ENCODE measurements around the gene NUDT2. TPM values are rescaled to one million over a fixed set of nuclear protein-coding genes. Genes with fewer than 3 reads are reported as not detected.
A peak's percentile ranks its signal among the peaks of the same experiment; 100 is the strongest.
"Not testable (repeated sequence)": the region's sequence is repeated elsewhere in the genome, so short reads cannot be mapped to it uniquely, and the experiment has no call there.

The NUDT2 gene
- total RNA-seq, 4 donors from 2014 or later = 14.1 to 55.5 (median 25.4) TPM

DNA sequence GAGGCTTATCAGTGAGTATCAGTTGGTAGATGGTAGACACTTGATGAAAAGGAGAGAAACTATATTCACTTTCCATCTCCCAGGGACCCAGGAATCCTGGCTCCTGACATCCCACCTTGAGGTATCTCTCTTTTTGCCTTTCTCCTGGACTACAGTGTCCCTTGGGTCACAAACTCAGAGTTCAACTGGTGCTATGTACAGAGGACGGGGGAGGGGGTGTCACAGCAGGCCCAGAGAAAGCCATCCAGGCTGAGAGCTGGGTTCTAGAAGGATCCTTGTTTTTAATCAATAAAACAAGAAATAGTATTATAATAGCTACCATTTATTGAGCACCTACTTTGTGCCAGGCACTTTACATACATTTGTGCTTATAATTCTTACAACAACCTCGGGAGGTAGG lies 37.0 kb downstream of the NUDT2 start:
- no peak for TF ChIP-seq POLR2A (IDR thresholded peaks at IDR 0.05)
- Histone ChIP-seq H3K36me3 (peaks cover 0 to 22% (median 0%) of the 10 kb centered on the region in 3 donors), H3K9me3 (no peaks in the 10 kb centered on the region), H3K27me3 (peaks cover 0 to 11% of the 10 kb centered on the region in 2 donors), H3K27ac (no peak overlapping the region), H3K4me1 (peaks cover 0 to 9% (median 0%) of the 10 kb centered on the region in 4 donors), H3K4me3 (no peak overlapping the region)
- 89 to 93% methylated on average over 2 of the region's 2 CpGs for WGBS, 2 donors
- DNase-seq (ENCODE audit: low spot score in 2 of 2) = no peak

DNA sequence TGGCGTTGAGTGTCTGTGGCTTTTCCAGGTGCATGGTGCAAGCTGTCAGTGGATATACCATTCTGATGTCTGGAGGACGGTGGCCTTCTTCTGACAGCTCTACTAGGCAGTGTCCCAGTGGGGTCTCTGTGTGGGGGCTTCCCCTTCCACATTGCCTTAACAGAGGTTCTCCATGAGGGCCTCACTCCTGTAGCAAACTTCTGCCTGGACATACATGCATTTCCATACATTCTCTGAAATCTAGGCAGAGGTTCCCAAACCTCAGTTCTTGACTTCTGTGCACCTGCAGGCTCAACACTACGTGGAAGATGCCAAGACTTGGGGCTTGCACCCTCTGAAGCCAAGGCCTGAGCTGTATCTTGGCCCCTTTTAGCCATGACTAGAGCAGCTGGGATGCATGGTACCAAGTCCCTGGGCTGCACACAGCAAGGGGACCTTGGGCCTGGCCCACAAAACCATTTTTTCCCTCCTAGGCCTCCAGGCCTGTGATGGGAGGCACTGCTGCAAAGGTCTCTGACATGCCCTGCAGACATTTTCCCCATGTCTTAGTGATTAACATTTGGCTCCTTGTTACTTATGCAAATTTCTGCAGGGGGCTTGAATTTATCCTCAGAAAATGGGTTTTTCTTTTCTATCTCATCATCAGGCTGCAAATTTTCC lies 38.5 kb downstream of the NUDT2 start:
- H3K4me1 ChIP-seq; H3K27ac ChIP-seq; H3K9me3 ChIP-seq; DNase-seq (ENCODE audit: low spot score in 2 of 2); H3K4me3 ChIP-seq: not testable (repeated sequence)
- H3K27me3 ChIP-seq = peaks cover 0 to 25% of the 10 kb centered on the region in 2 donors
- 93 to 100% methylated on average over 3 of the region's 3 CpGs for WGBS, 2 donors
- peaks cover 0 to 34% (median 0%) of the 10 kb centered on the region in 3 donors for H3K36me3 ChIP-seq

DNA sequence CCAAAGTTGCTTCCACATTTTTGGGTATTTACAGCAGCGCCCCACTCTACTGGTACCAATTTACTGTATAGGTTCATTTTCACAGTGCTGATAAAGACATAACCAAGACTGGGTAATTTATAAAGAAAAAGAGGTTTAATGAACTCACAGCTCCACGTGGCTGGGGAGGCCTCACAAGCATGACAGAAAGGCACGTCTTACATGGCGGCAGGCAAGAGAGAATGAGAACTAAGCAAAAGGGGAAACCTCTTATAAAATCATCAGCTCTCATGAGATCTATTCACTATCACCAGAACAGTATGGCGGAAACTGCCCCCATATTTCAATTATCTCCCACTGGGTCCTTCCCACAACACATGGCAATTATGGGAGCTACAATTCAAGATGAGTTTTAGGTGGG lies 39.4 kb downstream of the NUDT2 start:
- DNase-seq (ENCODE audit: low spot score in 2 of 2); H3K4me3 ChIP-seq; H3K9me3 ChIP-seq; H3K27ac ChIP-seq; H3K4me1 ChIP-seq: not testable (repeated sequence)
- Histone ChIP-seq H3K36me3 (peaks cover 0 to 34% (median 0%) of the 10 kb centered on the region in 3 donors), H3K27me3 (peaks cover 0 to 32% of the 10 kb centered on the region in 2 donors)
- WGBS, 2 donors = 97 to 99% methylated on average over 5 of the region's 5 CpGs

- DNase-seq (ENCODE audit: low spot score in 2 of 2) = no peak
- 67 to 92% methylated on average over 4 of the region's 4 CpGs for WGBS, 2 donors
- H3K36me3 ChIP-seq = peaks cover 0 to 34% (median 0%) of the 10 kb centered on the region in 3 donors
- peaks cover 0 to 5% (median 0%) of the 10 kb centered on the region in 4 donors for H3K4me1 ChIP-seq
- TF ChIP-seq EP300 (IDR thresholded peaks at IDR 0.05) (no peak), POLR2A (IDR thresholded peaks at IDR 0.05) (no peak), CTCF (IDR thresholded peaks at IDR 0.05) (no peak)
- H3K9me3 ChIP-seq = peaks cover 0 to 6% (median 0%) of the 10 kb centered on the region in 4 donors
- H3K27ac ChIP-seq = no peak overlapping the region
- no peak overlapping the region for H3K4me3 ChIP-seq
- H3K27me3 ChIP-seq = peaks cover 0 to 32% of the 10 kb centered on the region in 2 donors
Measured at GRCh38 chr9:34369636-34370035, 40.3 kb downstream of the NUDT2 start.

- H3K4me1 ChIP-seq = peaks cover 0 to 5% (median 0%) of the 10 kb centered on the region in 4 donors
- H3K27me3 ChIP-seq = peaks cover 0 to 32% of the 10 kb centered on the region in 2 donors
- peaks cover 0 to 34% (median 0%) of the 10 kb centered on the region in 3 donors for H3K36me3 ChIP-seq
- no peak for DNase-seq (ENCODE audit: low spot score in 2 of 2)
- H3K4me3 ChIP-seq = peak overlapping the region in 1 of 4 donors; percentile 24
- no peak for TF ChIP-seq POLR2A (IDR thresholded peaks at IDR 0.05)
- no peak for TF ChIP-seq CTCF (IDR thresholded peaks at IDR 0.05)
- no peak for TF ChIP-seq EP300 (IDR thresholded peaks at IDR 0.05)
- H3K9me3 ChIP-seq = peaks cover 0 to 6% (median 0%) of the 10 kb centered on the region in 4 donors
- 60 to 68% methylated on average over 16 to 23 of the region's 23 CpGs for WGBS, 2 donors
- H3K27ac ChIP-seq = no peak overlapping the region
Measured at GRCh38 chr9:34370335-34370969, 41.1 kb downstream of the NUDT2 start.

- no peak overlapping the region for H3K27ac ChIP-seq
- peaks cover 0 to 6% (median 0%) of the 10 kb centered on the region in 4 donors for H3K9me3 ChIP-seq
- H3K4me3 ChIP-seq = peak overlapping the region in 1 of 4 donors; percentile 24
- TF ChIP-seq EP300 (IDR thresholded peaks at IDR 0.05) (no peak), POLR2A (IDR thresholded peaks at IDR 0.05) (no peak), CTCF (IDR thresholded peaks at IDR 0.05) (no peak)
- H3K4me1 ChIP-seq = peaks cover 0 to 11% (median 3%) of the 10 kb centered on the region in 4 donors
- 54 to 59% methylated on average over 66 to 72 of the region's 105 CpGs for WGBS, 2 donors
- peaks cover 0 to 32% of the 10 kb centered on the region in 2 donors for H3K27me3 ChIP-seq
- peaks cover 0 to 34% (median 0%) of the 10 kb centered on the region in 3 donors for H3K36me3 ChIP-seq
- no peak for DNase-seq (ENCODE audit: low spot score in 2 of 2)
Measured at GRCh38 chr9:34370970-34371880, 41.9 kb downstream of the NUDT2 start.

Data from tibial nerve (tissue), 4 donors.